HG02852 (cell line): Measurements from ENCODE around the gene MAGI2.

Experiments
- ATAC-seq: cut with Tn5 transposase; IDR thresholded peaks from one replicate; pipeline ENCODE4 v1.9.1; 2021; ENCODE audit warnings: mild to moderate bottlenecking, moderate library complexity; ENCODE audit not compliant: unreplicated experiment

The MAGI2 gene

DNA sequence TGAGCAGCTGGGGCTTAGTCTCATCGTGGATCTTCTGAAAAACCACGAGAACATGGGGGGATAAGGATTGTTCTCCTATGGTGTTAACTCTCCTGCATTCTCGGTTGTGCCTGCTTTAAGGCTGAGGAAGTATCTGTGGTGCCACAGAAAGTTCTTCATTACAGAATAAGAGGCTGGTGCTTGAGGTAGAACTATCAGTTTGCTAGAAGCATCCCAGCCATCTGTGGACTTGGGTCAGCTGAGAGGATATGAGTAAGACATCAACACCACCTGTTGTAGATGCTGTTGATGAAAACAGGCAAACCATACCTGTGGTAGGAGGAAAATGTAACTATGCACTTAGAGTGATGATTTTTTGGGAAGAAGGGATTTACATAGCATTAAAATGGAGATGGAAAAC lies 1238.3 kb downstream of the MAGI2 start:
- no peak for ATAC-seq

DNA sequence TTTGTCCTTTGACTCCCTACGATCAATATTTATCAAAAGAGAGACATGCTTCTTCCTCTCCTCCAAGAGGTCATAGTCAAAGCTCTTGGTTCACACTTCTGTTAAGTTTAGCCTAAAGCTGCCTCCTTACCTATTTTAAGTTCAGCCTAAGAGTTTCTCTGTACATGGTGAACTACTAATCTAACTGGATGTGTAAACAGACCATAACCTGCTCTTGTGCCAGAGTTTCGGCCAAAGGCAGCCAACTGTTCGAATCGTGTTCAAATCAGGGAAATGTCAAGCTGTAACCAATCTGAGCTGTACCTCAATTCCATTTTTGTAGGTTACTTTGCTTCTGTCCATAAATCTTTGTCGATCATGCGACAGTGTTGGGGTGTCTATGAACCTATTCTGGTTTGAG lies 1240.1 kb downstream of the MAGI2 start:
- ATAC-seq = no peak

DNA sequence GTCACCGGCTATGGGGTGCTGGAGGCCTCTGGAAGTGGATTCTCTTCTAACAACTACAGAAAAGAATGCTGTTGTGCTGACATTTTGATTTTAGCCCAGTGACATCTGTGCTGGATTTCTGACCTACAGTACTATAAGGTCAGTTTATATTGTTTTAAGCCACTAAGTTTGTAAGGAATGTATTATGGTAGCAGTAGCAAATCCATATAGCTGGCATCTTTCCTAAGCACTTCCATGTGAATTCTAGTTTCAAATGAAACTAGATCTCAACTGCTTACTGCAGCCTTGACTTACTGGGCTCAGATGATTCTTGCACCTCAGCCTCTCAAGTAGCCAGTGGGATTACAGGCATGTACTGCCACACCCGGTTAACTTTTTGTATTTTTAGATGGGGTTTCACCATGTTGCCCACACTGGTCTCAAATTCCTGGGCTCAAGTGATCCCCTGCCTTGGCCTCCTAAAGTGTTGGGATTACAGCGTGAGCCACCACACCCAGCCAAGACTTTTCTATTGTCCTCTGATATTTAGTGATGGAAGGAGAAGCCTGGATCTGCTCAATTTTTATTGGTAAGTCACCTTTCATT lies 1240.9 kb downstream of the MAGI2 start:
- ATAC-seq = no peak

DNA sequence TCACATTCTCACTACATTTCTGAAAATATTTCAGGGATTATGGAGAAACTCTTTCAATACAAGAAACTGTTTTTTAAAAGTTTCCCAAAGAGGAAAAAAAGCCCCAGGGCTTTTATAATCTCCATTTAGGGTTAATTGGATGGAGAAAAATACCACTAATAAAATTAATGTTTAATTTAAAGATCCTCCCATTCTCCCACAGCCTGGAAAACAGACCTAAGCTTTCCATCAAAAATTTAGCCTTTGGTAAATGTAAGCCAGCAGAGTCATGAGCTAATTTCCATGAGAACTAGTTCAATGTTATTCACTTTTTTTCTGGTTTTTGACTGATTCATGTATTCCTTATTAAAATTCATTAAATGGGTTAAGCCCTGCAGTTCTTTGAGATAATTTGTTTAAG lies 1246.2 kb downstream of the MAGI2 start:
- ATAC-seq = no peak

DNA sequence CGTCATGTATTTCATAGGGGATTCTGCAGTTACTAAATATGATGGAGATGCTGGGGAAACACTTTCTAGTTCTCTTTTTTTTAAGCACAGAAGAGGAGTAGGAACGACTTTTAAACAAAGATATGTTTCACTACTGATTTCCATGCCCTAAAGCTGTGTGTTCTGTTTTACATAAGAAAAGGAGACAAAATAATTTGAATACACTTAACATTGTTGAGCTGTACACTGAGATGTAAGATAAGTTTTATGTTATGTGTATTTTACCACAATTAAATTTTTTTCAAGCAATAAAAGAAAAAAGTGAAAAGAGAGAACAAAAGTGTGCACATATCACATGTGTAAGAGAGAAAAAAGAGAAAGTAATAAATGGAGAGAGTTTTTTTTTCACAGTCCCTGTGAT lies 1246.7 kb downstream of the MAGI2 start:
- ATAC-seq = no peak

DNA sequence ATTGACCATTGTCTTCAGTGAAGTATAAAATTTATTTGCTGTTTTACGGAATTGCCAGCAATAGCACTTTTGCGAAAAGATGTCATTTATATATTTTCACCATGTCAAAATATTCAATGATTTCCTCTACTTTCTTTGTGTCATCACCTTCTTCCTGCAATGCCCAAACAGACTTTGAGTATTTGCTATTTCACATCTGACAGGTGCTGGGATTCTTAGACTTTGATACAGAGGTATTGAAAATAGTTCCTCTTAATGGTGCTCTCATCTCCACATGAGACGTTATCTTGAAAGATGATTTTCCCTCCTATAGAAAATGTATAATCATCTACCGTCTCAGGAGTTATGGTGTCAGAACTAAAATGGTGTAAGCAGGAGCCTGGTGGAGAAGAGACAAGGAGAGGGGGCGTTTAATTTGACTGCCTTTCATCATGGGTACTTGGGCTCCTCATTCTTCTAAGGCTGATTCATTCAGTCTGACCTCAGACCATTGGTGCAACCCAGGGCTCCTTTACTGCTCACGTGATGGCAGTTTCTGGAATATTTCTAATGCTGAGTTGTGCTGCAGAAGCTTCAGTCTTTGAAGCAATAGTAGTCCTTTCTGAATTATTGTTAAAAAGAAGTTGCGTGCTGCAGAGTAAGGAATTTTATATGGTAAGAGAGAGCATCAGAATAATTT lies 1250.3 kb downstream of the MAGI2 start:
- ATAC-seq = no peak

DNA sequence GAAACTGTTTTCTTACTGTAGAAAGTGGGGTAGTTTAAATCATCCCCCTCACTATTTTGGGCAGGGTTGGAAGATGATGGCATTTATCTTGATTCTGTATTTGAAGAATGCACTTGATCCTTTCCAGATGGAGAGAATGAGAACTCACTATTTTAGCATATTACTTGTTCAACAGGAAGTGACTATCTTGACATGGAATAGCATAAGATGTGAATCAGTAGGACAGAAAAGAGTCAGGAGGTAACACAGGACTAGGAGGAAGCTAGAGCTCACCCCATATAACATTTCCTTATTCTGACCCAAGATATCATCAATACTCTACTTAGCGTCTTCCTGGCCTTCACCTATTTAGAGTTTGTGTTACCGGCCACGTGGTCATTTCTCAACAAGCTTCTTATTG lies 1254.7 kb downstream of the MAGI2 start:
- ATAC-seq = no peak

DNA sequence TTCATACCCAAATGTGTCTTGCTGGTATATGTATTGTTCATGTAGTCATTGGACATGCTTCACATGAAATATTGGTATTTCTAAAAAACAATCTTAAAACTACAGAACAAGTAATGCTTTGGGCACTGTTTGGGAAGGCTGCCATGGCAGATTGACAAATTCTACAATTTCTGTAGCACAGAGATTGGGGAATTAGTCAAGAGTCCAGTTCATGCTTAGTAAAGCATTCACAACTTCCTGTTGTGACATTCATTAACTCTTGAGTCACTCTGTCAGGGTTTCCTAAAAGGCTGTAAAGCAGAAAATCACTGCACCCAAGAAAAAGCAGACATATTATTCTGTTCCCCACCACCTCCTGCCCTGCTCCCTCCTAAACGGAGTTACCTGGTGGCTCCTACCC lies 1256.0 kb downstream of the MAGI2 start:
- ATAC-seq = no peak

DNA sequence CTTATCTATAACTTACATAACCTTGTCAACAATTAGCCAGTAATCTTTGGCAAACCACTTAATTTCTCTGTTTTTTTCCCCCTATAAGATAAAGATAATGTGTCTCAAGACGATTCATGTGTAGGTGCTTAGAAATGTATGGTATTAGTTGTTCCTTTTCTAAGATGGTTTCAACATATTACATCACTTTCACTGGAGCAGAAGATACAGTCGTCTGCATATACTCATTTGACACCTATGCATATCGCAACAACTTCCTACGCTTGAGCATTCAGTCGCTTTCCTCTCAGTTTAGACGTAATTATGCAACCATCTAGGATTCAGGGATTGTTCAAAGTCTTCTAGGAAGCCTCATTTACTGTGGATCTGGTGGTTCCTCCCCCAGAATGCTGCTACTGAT lies 1258.2 kb downstream of the MAGI2 start:
- ATAC-seq = no peak

DNA sequence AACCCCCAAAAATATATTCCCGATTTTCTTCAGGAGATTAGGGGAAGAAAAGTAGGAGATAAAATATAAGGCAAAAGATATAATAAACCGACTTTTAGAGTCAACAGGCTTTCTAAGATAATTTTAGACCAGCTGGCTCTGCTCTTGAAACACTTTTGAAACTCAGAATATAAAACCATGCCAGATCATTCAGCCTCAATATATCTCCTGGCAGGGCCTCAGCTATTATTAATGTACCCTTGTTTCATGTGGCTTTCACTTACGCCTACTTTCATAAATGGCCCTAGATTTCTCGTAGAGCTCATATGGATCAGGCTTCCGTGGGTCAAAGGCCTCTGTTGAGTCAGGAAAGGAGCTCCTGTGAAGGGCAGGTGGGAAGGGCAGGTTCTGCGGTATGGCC lies 1258.9 kb downstream of the MAGI2 start:
- no peak for ATAC-seq

DNA sequence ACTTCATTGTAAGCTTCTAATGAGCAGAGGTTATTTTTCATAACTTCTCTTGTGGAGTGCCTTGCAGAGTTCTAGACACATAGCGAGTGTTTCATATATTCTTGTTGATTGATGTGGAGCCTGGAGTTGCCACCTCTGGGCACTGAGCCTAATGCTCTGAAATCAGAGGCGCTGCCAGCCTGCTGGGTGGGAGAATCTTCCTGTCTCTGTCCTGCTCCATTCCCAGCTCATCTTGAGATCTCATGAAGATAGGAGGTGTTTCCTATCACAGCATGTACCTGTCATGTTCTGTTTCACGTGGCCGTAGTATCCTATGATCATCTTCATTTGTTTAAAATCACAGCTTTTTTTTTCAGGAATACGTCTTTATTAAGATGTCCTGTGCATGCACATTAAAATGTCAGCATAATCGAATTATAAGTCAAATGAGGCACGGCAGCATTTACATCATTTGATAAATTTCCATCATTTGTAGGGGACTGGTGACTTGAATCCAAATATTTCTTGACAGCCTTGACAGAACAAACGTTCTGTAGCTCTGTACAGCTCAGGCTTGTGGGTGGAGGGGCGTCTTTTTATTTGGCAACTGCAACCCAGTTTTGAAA lies 1261.9 kb downstream of the MAGI2 start:
- ATAC-seq = no peak

DNA sequence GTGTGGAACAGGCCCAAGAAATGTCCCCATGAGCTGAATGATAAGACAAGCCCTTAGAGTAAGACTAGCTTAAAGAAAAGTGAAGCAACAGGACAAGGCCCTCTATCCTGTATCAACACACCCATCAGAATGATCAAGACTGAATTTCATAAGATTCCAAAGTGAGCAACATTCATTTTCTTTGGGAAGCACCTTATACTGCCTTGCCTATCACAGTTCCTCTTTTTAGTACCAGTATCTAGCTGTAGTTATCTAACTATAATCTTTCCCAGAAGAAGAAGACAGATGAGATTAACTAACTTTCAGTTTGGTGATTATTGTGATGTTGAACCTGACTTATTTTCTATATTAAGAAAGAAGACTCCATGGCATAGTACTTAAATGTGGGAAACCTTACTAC lies 1263.7 kb downstream of the MAGI2 start:
- no peak for ATAC-seq

DNA sequence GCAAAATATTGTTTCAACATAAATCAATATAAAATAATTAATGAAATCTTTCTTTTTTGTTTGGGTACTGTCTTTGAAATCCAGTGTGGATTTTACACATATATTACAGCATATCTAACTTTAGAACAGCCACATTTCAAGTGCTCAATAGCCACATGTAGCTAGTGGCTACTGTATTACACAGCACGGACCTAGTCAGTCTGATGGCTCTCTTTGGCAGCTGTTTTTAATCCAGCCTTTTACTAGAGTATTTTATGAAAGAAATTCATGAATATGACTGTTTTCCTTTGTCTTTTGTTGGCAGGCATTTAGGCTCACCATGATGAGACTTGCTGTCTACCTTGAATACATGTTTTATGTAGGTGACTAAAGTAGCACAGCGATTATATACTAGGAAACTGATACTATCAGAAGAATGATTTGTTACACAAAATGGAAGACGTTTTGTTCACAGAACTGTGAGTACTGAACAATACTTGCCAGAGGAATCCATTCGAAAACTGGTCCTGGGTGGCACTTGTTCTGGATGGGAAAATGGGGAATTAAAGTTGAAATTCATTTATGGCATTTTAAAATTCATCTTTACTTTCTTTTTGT lies 1268.2 kb downstream of the MAGI2 start:
- no peak for ATAC-seq

DNA sequence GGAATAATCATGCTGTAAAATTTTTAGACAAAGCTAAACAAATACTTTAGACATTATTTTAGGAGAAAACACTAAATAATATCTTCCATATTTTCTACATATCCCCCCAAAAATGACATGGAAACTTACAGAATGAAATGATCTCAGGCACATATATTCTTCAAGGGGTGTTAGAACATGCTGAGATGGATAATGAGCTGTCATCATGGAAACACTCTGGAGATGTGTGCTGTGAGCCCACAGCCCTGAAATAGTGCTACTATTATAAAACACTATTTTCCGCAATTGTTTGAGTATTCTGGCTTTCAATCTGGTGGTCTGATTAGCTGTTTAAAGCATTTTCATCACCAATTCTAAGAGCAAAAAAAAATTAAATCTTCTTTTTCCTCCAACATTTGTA lies 1269.2 kb downstream of the MAGI2 start:
- ATAC-seq = no peak

DNA sequence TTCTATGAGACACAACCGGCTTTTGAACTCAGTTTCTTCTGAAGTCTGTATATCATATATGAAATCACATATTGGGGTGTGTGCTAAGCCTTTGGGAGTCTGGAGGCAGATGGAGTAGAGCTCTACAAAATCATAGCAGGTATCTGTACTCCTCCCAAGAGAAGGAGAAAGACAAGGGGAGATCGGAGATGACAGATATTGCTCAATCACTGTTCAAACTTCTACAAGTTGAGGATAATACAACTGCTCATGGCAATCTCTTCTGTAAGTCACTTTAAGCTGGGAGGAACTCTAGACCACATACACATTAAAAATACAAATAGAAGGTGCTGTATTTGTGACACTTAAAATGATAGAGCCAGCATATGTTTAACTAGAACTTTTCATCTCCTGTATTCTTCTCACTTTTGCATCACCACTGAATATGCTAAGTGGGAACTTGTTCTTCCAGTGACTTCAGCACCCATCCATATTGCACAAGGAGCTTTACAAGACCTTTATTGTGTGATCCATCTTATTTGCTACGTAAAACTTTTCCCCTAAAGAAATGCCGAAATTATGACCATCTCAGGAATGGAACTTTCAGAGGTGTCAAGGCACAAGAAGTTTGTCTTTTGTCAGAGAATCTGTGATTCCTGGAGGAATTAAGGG lies 1273.5 kb downstream of the MAGI2 start:
- ATAC-seq = no peak

DNA sequence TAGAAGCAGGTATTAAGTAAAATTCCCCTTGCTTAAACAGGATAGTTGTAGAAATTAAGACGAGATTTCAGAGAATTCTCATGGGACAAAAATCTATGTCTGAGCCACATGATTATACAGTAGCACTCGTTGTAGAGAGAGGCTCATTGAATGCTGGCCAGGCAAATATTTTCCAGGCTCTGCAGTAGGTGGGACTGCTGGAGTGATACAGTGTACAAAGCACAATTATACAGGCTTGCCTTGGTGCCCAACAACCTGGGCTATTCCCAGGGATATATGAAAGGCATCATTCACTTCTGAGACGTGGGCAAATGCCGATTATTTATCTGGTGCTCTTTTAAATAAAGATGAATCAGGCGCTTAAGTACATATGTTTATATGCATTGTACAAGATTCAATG lies 1274.3 kb downstream of the MAGI2 start:
- ATAC-seq = no peak

DNA sequence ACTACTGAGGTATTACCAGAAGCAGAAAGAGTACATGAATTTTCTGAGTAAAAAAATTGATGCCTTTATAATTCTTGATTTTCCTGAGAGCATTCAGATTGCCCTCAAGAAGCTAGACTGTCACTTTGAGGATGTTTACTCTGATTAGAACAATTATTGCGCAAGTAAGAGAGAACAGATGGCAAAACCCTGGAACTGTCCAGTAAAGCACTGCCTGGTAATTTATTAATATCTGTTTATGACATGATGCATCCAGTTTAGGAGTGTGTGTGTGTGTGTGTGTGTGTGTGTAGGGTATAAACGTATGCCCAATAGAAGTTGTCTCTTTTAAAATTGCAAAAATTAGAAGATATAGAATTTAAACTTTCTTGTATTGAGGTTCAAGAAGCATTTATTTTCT lies 1275.1 kb downstream of the MAGI2 start:
- no peak for ATAC-seq

DNA sequence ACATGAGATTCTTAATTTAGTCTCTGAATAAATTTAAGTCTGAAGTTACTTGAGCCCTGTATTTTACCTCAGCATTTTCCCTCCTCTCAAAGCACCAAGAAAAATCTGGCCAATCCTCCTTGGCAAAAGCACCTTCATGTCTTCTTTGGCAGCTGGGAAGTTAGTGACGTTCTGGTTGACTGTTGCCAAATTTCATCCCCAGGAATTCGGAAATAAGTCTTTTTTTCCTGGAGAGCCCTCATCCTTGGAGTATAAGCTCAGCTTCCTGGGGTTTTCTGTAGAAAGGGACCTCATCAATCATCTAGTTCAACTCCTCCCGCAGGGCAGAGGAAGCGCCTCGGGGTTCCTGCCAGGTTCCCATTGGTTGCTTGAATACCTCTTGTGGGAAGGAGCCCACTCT lies 1277.3 kb downstream of the MAGI2 start:
- ATAC-seq = no peak

DNA sequence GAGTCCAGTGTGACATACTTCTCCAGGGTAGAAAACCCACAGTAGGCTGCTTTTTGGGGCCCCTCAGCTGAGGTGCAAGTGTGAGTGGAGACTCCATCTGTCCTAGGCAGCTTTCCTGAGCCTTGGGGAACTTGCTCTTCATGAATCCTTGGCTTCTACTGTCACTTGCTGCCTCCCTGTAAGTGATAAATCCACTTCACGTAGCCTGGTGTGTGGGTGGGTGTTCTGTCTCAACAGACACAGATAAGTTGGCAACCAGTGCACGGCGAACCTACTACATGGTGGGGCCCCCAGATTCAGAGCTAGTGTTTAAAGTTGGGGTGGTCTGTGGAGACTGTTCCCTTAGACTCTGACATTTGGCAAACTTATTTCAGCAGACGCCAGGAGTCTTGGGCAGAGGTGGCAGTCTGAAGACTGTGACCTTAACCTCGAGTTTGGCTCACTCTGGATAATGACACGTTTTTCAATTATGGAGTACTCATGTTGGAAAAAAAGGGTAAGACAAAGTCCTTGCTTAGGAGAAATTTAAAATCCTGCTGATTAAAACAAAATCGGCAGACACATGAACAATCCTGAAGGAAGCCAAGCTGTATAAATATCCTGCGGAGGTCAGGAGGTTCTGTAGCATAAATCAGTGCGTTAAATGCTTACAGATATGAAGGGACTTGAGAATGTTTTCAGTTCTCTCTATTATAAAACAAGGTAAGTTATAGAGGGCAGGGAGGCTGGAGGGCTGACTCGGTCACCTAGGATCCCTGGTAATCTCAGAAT lies 1278.0 kb downstream of the MAGI2 start:
- no peak for ATAC-seq

DNA sequence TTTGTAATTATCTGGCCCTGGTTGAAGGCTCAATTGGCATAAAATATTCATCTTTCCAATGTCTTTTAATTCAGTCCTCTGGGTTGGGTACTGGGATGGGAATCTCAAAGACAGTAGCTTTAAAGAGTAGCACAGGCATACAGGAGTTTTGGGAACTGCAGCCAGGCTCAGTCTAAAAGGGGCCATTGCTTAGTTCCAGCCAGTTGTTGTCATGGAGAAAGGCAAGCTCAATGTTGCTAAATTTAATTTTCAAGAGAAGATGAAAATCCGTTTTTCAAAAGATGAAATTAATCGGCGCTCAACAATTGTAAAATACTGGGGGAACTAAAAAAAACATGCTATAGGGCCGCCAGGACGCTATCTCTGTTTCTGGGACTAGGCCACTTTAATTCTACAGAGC lies 1279.8 kb downstream of the MAGI2 start:
- ATAC-seq = no peak

DNA sequence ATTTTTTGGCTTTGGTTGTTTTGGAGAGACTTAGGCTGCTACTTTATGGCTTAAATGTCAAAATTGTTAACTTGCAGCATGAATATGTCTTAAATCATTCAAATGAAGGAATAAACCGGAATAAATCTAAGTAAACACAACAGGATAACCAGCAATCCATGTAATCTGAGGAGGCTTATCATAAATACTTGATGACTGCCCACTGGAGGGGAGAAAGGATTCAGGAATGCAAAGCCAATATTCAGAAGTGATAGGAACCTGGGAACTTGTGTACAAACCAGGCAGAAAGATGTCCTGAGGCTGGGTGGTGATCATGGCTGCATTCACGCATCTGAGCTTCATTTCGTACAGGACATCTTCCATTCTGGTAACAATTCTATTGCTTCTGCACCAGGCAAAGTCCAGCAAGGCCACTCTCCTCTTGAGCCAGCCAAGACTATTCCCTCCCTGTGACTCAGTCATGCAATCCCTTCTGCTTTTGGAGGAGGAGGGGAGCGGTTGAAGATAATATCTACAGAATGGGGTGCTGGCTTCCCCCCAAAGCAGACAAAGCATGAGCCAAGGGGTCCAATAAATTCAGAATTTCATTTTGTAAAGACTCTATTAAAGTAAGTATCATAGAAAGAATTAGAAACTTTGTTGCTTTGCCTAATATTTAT lies 1280.4 kb downstream of the MAGI2 start:
- no peak for ATAC-seq
